ENCODE data around the gene PAK2.
"Not testable (repeated sequence)": the region's sequence is repeated elsewhere in the genome, so short reads cannot be mapped to it uniquely, and the experiment has no call there.

Gene PAK2

DNA sequence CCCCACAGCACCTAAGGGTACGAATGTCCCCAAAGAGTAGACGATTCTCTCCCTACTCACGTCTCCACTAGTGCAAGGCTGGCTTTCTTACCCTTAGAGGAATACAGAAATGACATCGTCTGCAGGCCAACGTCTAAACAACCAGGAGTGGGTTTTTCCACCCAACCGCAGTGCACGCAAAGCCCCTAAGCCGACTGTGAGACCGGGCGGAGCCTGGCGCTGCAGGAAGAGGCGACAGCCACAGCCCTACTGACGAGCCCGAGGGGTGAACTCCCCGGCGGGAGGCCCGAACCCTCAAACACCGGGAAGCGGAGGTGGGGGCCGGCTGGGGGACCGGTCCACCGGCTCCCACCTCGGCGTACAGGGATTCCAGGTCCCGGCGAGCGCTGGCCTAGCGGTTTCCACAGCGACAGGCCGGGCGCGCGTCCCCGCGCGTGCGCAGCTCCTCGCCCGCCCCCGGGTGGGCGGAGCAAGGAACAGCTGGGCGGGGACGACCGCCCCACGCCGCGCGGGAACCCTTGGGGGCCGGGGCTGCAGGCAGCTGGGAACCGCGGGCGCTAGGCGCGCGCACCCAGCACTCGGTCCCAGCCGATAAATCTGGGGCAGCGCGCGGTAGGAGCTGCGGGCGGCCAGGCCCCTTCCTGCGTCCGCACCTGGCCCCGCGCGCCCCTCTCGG, 27.7 kb upstream of the PAK2 start, which contains the start of the genes CEP19 and PIGX:
Gene CEP19, minus strand, starts transcription at position 413 of the 676 bp plus-strand sequence. CDS start 3,593 bp downstream, outside the sequence.
Gene PIGX, plus strand, starts transcription at position 540 of the 676 bp plus-strand sequence.
- no peaks in the 10 kb centered on the region for H3K27me3 Mint-ChIP-seq
- H3K9me3 Mint-ChIP-seq: no peaks in the 10 kb centered on the region
- ATAC-seq (ENCODE audit: low read depth): peak; percentile 79
- peak within 1 kb of the TSS; percentile 91 for H3K4me3 Mint-ChIP-seq
- H3K27ac Mint-ChIP-seq: peak within 1 kb of the TSS; percentile 100
- no peaks in the 10 kb centered on the region for H3K36me3 Mint-ChIP-seq
- H3K4me1 Mint-ChIP-seq: peaks cover 9% of the 10 kb centered on the region
- DNase-seq (ENCODE audit: low spot score in 2 of 2): peak; percentile 91 to 95

DNA sequence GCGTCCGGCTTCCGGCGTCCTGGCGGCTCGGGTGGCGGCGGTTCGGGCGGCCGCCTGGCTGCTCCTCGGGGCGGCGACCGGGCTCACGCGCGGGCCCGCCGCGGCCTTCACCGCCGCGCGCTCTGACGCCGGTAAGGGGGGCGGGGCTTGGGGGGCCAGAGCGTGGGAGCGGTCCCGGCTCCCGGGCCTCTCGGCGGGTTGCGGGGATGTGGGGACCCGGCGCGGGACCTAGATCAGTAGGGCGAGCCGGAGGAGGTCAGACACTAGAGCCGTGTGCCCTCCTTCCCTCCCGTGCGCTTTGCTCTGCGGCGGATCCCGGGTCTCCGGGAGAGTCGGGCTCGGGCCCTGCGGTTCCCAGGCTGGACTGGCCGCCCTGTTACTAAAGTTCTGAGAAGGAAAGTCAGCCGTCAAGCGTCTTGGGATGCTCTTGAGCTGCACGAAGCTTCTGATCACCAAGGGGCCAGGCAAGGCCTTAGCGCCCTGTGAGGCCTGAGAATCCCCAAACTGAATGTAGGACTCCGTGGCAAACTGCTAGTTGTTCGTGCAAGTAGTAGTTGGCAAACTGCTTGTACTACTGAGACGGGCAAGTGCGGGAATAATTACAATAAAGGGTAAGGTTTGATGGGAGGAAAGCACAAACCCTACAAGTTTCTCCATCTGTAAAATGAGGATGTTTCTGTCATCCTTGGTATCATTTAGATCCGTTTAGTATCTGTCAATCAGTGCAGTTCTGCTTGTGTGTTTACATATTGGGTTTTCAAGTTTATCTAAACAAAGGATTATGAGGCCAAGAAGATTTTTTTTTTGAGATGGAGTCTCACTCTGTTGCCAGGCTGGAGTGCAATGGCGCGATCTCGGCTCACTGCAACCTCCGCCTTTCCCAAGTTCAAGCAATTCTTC, 26.9 kb upstream of the PAK2 start:
- Mint-ChIP-seq H3K4me1 (peaks cover 9% of the 10 kb centered on the region), H3K27ac (peak overlapping the region; percentile 86), H3K27me3 (no peaks in the 10 kb centered on the region), H3K9me3 (no peaks in the 10 kb centered on the region), H3K36me3 (no peaks in the 10 kb centered on the region), H3K4me3 (peak overlapping the region; percentile 91)
- peak; percentile 55 for ATAC-seq (ENCODE audit: low read depth)
- no peak for DNase-seq (ENCODE audit: low spot score in 2 of 2)

DNA sequence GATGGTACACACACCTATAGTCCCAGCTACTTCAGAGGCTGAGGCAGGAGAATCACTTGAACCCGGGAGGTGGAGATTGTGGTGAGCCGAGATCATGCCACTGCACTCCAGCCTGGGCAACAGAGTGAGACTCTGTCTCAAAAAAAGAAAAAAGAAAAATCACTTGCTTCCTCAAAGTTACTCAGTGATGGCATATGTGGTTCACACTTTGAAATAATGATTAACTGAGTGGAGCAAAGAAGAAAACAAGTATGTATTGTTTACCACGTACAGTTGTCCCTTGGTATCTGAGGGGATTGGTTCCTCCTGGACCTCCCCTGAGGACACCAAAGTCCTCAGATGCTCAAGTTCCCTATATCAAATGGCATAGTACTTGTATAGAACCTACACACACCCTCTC, 22.5 kb upstream of the PAK2 start:
- not testable (repeated sequence) for ATAC-seq (ENCODE audit: low read depth); H3K36me3 Mint-ChIP-seq; H3K27ac Mint-ChIP-seq; H3K9me3 Mint-ChIP-seq; H3K27me3 Mint-ChIP-seq; H3K4me3 Mint-ChIP-seq; H3K4me1 Mint-ChIP-seq; DNase-seq (ENCODE audit: low spot score in 2 of 2)

DNA sequence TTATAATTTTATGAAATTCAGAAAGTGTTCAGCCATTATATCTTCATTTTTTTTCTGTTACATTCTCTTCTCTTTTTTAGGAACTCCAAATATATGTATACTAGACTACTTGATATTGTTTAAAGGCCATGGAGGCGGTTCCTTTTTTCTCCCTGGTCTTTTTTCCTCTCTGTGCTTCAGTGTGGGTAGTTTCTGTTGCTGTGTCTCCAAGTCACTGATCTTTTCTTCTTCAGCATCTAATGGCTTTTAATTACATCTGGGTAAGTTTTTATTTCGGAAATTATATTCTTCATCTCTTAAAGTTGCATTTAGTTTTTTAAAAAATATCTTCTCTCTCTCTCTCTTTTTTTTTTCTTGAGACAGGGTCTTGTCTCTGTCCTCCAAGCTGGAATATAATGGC, 18.6 kb upstream of the PAK2 start:
- ATAC-seq (ENCODE audit: low read depth) (no peak), DNase-seq (ENCODE audit: low spot score in 2 of 2) (no peak)
- H3K27ac Mint-ChIP-seq: no peak overlapping the region
- peaks cover 12% of the 10 kb centered on the region for H3K36me3 Mint-ChIP-seq
- H3K9me3 Mint-ChIP-seq: peaks cover 2% of the 10 kb centered on the region
- no peak overlapping the region for H3K4me3 Mint-ChIP-seq
- peaks cover 4% of the 10 kb centered on the region for H3K4me1 Mint-ChIP-seq
- H3K27me3 Mint-ChIP-seq: no peaks in the 10 kb centered on the region

DNA sequence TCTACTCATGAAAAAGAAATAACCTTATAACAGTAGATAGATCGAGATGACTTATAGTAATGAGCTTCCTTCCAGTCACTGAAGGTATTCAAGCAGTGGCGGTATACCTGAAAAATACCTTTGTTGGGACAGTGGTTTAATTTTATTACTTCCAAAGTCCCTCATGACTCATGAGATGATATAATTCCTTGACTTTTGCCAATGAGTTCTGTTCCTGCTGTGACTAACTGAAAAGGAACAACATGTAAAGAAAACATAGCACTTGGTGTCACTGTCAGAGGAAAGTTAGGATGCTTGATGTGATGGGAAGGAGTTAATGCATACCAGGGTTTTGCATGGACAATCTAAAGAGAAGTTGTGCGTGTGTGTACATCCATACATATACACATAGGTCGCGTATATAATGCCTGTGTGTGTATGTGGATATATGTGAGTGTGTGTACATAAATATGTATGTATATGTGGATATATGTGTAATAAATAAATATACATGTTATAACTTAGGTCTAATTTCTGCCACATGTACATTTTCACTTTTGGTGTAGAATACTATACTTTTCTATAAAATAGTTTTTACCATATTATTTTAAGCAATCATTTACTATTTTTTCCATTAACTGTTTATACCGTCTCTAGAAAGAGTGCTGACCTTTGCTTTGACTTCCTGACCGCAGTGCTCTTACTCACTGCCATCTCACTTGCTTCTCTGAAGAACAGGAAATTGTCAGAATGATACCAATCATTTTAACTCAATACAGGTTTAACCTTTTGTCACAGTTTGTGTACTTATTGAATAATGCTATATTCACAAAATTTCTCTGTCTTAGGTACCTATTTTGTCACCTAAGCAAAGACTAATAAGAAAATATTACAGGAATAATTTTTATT, 12.6 kb upstream of the PAK2 start:
- Mint-ChIP-seq H3K27me3 (no peaks in the 10 kb centered on the region), H3K27ac (no peak overlapping the region), H3K36me3 (peaks cover 7% of the 10 kb centered on the region), H3K4me3 (no peak overlapping the region), H3K4me1 (no peaks in the 10 kb centered on the region), H3K9me3 (no peaks in the 10 kb centered on the region)
- DNase-seq (ENCODE audit: low spot score in 2 of 2) (no peak), ATAC-seq (ENCODE audit: low read depth) (no peak)

DNA sequence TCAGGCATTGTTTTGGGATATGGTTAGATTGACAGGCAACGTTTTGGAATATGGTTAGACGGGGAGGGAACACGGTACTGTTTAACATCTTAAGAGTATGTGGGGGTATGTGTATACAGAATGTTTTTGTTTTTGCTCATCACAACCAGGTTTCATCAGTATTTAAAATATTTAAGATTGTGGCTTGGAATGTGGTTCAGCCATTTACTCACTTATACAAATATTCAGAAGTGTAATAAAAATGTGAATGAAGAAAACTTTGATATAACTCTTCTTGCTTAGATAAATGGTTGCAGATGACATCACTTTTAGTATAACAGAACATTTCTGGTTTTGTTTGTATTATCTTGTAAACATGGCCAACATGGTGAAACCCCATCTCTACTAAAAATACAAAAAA, 3.9 kb upstream of the PAK2 start:
- ATAC-seq (ENCODE audit: low read depth) (no peak), DNase-seq (ENCODE audit: low spot score in 2 of 2) (no peak)
- Mint-ChIP-seq H3K27me3 (no peaks in the 10 kb centered on the region), H3K4me3 (no peak overlapping the region), H3K36me3 (peaks cover 8% of the 10 kb centered on the region), H3K4me1 (peaks cover 4% of the 10 kb centered on the region), H3K27ac (no peak overlapping the region), H3K9me3 (no peaks in the 10 kb centered on the region)

DNA sequence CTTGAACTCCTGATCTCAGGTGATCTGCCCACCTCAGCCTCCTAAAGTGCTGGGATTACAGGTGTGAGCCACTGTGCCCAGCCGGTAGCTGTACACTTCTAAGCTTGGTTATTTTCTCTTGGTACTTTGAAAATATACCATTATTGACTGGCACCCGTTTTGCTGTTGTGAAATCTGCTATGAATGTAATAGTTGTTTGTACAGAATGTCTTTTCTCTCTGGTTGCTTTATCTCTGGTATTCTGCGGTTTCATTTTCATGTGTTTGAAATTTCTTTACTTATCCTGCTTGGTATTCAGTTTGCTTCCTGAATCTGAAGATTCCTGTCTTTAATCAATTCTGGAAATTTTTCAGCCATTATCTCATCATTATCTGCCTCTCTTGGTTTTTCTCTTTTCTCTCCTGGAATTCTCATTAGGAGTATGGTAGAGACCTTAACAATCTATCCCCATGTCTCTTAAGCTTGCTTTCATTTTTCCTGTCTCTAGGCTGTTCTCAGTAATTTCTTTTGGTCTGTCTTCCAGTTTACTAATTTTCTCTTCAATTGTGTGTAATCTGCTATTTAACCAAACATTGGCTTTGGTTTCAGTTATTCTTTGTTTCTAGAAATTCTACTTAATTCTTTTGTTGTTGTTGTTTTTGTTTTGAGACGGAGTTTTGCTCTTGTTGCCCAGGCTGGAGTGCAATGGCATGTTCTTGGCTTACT, 2.8 kb upstream of the PAK2 start:
- no peak for DNase-seq (ENCODE audit: low spot score in 2 of 2)
- peaks cover 8% of the 10 kb centered on the region for H3K36me3 Mint-ChIP-seq
- H3K4me1 Mint-ChIP-seq: peaks cover 13% of the 10 kb centered on the region
- H3K27me3 Mint-ChIP-seq: no peaks in the 10 kb centered on the region
- ATAC-seq (ENCODE audit: low read depth): no peak
- H3K9me3 Mint-ChIP-seq: no peaks in the 10 kb centered on the region
- no peak overlapping the region for H3K27ac Mint-ChIP-seq
- no peak overlapping the region for H3K4me3 Mint-ChIP-seq

DNA sequence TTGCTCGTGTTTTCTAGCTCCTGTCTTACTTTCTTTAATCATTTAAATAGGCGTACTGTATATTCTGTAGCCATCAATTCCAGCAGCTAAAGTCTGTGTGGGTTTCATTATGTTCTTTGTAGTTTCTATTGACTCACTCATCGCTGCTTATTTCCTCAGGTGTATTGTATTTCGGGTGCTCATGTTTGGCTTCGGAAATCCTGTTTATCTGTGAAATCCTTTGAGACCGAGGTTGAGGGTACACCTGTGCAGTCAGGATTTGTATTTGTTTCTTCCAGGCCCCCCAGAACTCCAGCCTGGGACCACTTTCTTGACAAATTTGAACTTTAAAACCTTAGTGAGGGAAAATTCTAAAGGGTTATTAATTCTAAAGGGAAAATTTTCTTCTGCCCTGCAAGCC, 2.0 kb upstream of the PAK2 start:
- DNase-seq (ENCODE audit: low spot score in 2 of 2) (no peak), ATAC-seq (ENCODE audit: low read depth) (no peak)
- Mint-ChIP-seq H3K27ac (no peak overlapping the region), H3K4me1 (peaks cover 14% of the 10 kb centered on the region), H3K27me3 (no peaks in the 10 kb centered on the region), H3K36me3 (peaks cover 8% of the 10 kb centered on the region), H3K4me3 (no peak overlapping the region), H3K9me3 (no peaks in the 10 kb centered on the region)

DNA sequence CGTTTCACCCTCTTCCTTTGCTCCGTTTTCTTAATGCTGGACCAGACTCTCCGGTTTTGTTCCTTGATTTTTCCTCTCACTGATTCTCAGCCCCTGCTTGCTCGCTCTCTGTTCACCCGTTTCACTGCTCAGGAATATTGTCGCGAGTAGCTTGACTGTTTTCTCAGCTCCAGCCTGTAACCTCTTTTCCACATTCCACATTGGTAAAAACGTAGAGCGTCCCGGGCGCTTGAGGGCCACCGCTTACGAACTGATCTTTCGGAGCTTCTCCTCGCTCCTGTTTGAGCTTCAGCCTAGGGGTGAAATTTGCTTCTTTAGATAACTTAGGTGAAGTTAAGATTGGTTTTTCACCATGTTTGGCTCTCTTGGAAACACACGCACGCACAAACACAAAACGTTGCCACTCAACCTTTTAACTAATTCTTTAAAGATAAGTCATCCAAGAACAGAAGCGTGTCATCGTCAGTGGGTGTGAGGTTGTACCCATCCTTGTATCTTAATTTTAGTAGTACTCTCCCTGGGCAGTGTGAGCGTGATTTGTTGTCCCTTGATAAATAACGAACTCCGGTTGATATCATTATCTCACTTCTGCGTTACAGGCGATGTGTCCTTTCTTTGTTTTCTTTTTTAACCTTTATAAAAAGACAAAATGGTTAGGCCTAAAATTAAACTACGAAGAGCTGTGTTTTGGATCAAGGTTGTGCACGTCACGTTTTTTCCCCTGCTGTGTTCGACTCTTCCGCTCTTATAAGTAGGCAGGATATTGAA, 1.0 kb downstream of the PAK2 start:
- ATAC-seq (ENCODE audit: low read depth) (peak; percentile 14), DNase-seq (ENCODE audit: low spot score in 2 of 2) (peak in 1 of 2 donors; percentile 13)
- no peaks in the 10 kb centered on the region for H3K27me3 Mint-ChIP-seq
- H3K4me3 Mint-ChIP-seq: peak overlapping the region; percentile 96
- H3K36me3 Mint-ChIP-seq: peaks cover 4% of the 10 kb centered on the region
- peak overlapping the region; percentile 94 for H3K27ac Mint-ChIP-seq
- H3K9me3 Mint-ChIP-seq: no peaks in the 10 kb centered on the region
- peaks cover 14% of the 10 kb centered on the region for H3K4me1 Mint-ChIP-seq

DNA sequence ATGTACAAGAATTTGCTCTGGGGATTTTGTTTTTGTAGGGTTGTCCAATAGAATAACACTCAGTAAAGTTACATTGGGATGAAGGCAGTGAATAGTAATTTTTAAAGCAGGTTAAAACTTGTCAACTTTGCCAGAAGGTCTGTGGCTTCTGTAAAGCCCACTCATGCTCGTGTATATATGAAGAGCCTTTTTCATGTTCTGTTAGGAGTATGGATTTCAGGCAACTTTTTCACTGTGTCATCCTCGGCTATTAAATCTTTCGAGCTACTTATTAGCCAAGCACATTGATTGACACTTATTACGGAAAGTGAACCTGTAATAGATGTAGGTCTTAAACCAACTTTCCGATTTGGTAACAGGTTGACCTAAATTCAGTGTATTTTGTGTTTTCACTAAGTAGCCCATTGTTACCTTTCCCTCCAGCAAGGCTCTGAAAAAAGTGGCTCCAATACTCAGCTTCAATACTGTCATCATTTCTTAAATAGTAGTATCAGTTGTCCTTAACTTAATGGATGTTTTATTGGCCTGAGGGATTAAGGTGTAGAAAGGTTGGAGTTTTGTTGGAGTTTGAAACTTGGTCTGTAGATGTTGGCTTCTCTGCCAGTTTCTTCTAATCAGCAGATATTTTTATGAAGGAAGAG, 1.7 kb downstream of the PAK2 start:
- no peaks in the 10 kb centered on the region for H3K27me3 Mint-ChIP-seq
- H3K9me3 Mint-ChIP-seq: no peaks in the 10 kb centered on the region
- H3K36me3 Mint-ChIP-seq: peaks cover 4% of the 10 kb centered on the region
- ATAC-seq (ENCODE audit: low read depth) (no peak), DNase-seq (ENCODE audit: low spot score in 2 of 2) (no peak)
- H3K4me1 Mint-ChIP-seq: peaks cover 14% of the 10 kb centered on the region
- peak overlapping the region; percentile 94 for H3K27ac Mint-ChIP-seq
- H3K4me3 Mint-ChIP-seq: peak overlapping the region; percentile 96

DNA sequence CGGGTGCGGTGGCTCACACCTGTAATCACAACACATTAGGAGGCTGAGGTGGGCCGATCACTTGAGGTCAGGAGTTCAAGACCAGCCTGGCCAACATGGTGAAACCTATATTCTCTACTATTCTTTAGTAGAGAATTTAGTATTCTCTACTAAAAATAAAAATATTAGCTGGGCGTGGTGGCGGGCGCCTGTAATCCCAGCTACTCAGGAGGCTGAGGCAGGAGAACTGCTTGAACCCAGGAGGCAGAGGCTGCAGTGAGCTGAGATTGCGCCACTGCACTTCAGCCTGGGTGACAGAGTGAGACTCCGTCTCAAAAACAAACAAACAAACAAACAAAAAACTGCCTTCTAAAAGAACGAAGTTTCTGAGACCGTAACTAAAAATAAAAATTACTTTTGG, 3.9 kb downstream of the PAK2 start:
- not testable (repeated sequence) for H3K27me3 Mint-ChIP-seq; ATAC-seq (ENCODE audit: low read depth); H3K9me3 Mint-ChIP-seq; H3K27ac Mint-ChIP-seq; H3K4me3 Mint-ChIP-seq; H3K36me3 Mint-ChIP-seq; DNase-seq (ENCODE audit: low spot score in 2 of 2)
- peaks cover 20% of the 10 kb centered on the region for H3K4me1 Mint-ChIP-seq

DNA sequence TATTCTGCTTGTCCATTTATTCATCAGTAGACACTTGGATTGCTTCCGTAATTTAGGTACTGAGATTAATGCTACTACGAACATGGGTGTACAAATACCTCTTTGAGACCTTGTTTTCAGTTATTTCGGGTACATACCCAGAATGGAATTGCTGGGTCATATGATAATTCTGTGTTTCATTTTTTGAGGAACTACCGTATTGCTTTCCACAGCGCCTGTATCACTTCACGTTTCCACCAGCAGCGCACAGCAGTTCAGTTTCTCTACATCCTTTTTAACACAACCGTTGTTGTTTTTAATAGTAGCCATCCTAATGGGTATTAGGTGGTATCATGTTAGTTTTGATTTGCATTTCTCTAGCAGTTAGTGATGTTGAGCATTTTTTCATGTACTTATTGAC, 9.5 kb downstream of the PAK2 start:
- H3K4me1 Mint-ChIP-seq: peaks cover 30% of the 10 kb centered on the region
- H3K36me3 Mint-ChIP-seq: peaks cover 24% of the 10 kb centered on the region
- H3K27ac Mint-ChIP-seq: peak overlapping the region; percentile 86
- no peaks in the 10 kb centered on the region for H3K27me3 Mint-ChIP-seq
- H3K9me3 Mint-ChIP-seq: peaks cover 2% of the 10 kb centered on the region
- ATAC-seq (ENCODE audit: low read depth) (peak; percentile 94), DNase-seq (ENCODE audit: low spot score in 2 of 2) (peak in 1 of 2 donors; percentile 29)
- peak overlapping the region; percentile 3 for H3K4me3 Mint-ChIP-seq
